SK-N-SH treated with all-trans-retinoic acid at 6 μM for 48 hours (cell line): ENCODE results near the gene CASP7.
A peak's percentile ranks its signal among the peaks of the same experiment; 100 is the strongest.

ENCODE experiments used
- ATAC-seq: fragments of 200-7000 bp; cut with Tn5 transposase; 3 replicates; pipeline ENCODE4 v1.9.1; 2020; ENCODE audit warnings: mild to moderate bottlenecking, moderate library complexity
- BACH2 ChIP-seq: fragments of 250-450 bp; sonication (Bioruptor Pico); IDR thresholded peaks from 2 replicates; pipeline ENCODE4 v1.9.0; 2021; ENCODE audit warnings: mild to moderate bottlenecking, borderline replicate concordance
- CSDC2 ChIP-seq: fragments of 250-450 bp; sonication (Bioruptor Pico); IDR thresholded peaks from 2 replicates; pipeline ENCODE4 v1.5.0; 2020; ENCODE audit warnings: mild to moderate bottlenecking, moderate library complexity
- CSRNP3 ChIP-seq: fragments of 250-450 bp; sonication (Bioruptor Pico); IDR thresholded peaks from 2 replicates; pipeline ENCODE4 v1.5.1; 2021; ENCODE audit warnings: mild to moderate bottlenecking, moderate library complexity
- ESRRG ChIP-seq: fragments of 250-450 bp; sonication (Bioruptor Pico); IDR thresholded peaks from 2 replicates; pipeline ENCODE4 v1.6.1; 2021; ENCODE audit warnings: mild to moderate bottlenecking
- ISL1 ChIP-seq: fragments of 250-450 bp; sonication (Bioruptor Pico); IDR thresholded peaks from 2 replicates; pipeline ENCODE4 v2.1.2; 2022; ENCODE audit warnings: mild to moderate bottlenecking, moderate library complexity
- OSR1 ChIP-seq: fragments of 250-450 bp; sonication (Bioruptor Pico); IDR thresholded peaks from 2 replicates; pipeline ENCODE4 v1.8.0; 2022; ENCODE audit warnings: moderate library complexity, mild to moderate bottlenecking, inconsistent platforms
- PATZ1 ChIP-seq: fragments of 250-450 bp; sonication (Bioruptor Pico); IDR thresholded peaks from 2 replicates; pipeline ENCODE4 v1.8.0; 2020; ENCODE audit warnings: mild to moderate bottlenecking, moderate library complexity, borderline replicate concordance
- POU6F1 ChIP-seq: fragments of 250-450 bp; sonication (Bioruptor Pico); IDR thresholded peaks from 2 replicates; pipeline ENCODE4 v1.8.0; 2021; ENCODE audit warnings: low read depth, mild to moderate bottlenecking, moderate library complexity, borderline replicate concordance
- PPARA ChIP-seq: fragments of 250-450 bp; sonication (Bioruptor Pico); IDR thresholded peaks from 2 replicates; pipeline ENCODE4 v1.5.0; 2020; ENCODE audit warnings: mild to moderate bottlenecking, borderline replicate concordance
- RARB ChIP-seq: fragments of 250-450 bp; sonication (Bioruptor Pico); IDR thresholded peaks from 2 replicates; pipeline ENCODE4 v1.8.0; 2021; ENCODE audit warnings: mild to moderate bottlenecking, moderate library complexity
- SNAI2 ChIP-seq: fragments of 250-450 bp; sonication (Bioruptor Pico); IDR thresholded peaks from 2 replicates; pipeline ENCODE4 v1.5.0; 2020; ENCODE audit warnings: mild to moderate bottlenecking, moderate library complexity
- ZC3H10 ChIP-seq: fragments of 250-450 bp; sonication (Bioruptor Pico); IDR thresholded peaks from 2 replicates; pipeline ENCODE4 v1.5.1; 2021; ENCODE audit warnings: mild to moderate bottlenecking, moderate library complexity
- ZFP3 ChIP-seq: fragments of 250-450 bp; sonication (Bioruptor Pico); IDR thresholded peaks from 2 replicates; pipeline ENCODE4 v1.5.0; 2020; ENCODE audit warnings: mild to moderate bottlenecking, moderate library complexity
- ZFP30 ChIP-seq: fragments of 450-650 bp; formaldehyde crosslinking; IDR thresholded peaks from 2 replicates; pipeline ENCODE4 v1.5.0; 2022; ENCODE audit warnings: mild to moderate bottlenecking, moderate library complexity
- ZNF565 ChIP-seq: fragments of 450-650 bp; formaldehyde crosslinking; conservative IDR thresholded peaks from 2 replicates; pipeline ENCODE4 v1.5.0; 2020; ENCODE audit warnings: low read depth, mild to moderate bottlenecking, moderate library complexity
- ZNF70 ChIP-seq: fragments of 450-650 bp; formaldehyde crosslinking; IDR thresholded peaks from 2 replicates; pipeline ENCODE4 v1.5.0; 2020; ENCODE audit warnings: mild to moderate bottlenecking, moderate library complexity
- ZNF8 ChIP-seq: fragments of 450-650 bp; formaldehyde crosslinking; IDR thresholded peaks from 2 replicates; pipeline ENCODE4 v1.5.0; 2020; ENCODE audit warnings: mild to moderate bottlenecking, moderate library complexity
- TF ChIP-seq, protein P1 (sequence below): fragments of 250-450 bp; sonication (Bioruptor Pico); IDR thresholded peaks from 2 replicates; pipeline ENCODE4 v1.5.0; 2020; ENCODE audit warnings: mild to moderate bottlenecking, moderate library complexity

The CASP7 gene

DNA sequence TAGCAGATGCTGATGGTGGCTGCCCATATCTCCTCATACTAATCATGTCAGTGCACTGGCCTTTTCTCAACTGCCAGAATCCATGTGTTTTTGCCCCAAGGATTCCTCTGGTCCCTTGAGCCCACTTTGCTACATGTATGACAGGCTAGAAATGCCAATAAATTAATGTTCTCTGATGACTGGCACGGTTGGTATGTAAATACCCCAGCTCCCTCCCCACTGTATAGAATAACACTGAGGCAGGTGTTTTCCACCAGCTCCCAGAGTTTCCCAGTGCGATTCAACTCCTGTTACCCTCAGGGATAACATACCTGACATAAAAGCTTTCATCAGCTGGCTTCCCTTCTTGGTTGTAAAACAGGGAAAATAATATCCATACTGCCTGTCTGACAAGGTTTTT, 62.8 kb downstream of the CASP7 start (continued):
- no peak for TF ChIP-seq ZNF565 (CRISPR knock-in tag)
- TF ChIP-seq, all 23 proteins: peak for 0

- no peak for ATAC-seq
- TF ChIP-seq POU6F1 (CRISPR knock-in tag) = no peak
Observed at GRCh38 chr10:113743594-113743993, 63.9 kb downstream of the CASP7 start.

DNA sequence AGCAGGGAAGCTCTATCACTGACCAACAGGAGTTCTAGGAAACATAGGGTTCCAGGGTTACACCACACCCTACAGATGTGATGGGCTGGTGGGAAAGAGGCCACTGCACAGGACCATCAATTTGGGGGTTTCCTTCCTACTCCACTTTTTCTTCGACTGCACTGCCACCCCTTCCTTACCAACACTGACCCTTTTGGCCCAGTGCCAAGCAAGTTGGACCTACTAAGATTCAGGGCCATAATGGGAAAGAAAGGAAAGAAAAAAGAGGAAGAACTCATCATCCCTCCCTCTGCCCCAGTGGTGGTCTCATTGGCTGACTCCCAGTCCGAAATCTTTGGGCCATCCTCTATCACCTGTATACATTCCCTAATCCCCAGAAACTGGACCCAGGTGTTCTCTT, 65.7 kb downstream of the CASP7 start:
- ATAC-seq = no peak
- no peak for TF ChIP-seq ZFP3 (CRISPR knock-in tag)
- TF ChIP-seq, protein P1, sequence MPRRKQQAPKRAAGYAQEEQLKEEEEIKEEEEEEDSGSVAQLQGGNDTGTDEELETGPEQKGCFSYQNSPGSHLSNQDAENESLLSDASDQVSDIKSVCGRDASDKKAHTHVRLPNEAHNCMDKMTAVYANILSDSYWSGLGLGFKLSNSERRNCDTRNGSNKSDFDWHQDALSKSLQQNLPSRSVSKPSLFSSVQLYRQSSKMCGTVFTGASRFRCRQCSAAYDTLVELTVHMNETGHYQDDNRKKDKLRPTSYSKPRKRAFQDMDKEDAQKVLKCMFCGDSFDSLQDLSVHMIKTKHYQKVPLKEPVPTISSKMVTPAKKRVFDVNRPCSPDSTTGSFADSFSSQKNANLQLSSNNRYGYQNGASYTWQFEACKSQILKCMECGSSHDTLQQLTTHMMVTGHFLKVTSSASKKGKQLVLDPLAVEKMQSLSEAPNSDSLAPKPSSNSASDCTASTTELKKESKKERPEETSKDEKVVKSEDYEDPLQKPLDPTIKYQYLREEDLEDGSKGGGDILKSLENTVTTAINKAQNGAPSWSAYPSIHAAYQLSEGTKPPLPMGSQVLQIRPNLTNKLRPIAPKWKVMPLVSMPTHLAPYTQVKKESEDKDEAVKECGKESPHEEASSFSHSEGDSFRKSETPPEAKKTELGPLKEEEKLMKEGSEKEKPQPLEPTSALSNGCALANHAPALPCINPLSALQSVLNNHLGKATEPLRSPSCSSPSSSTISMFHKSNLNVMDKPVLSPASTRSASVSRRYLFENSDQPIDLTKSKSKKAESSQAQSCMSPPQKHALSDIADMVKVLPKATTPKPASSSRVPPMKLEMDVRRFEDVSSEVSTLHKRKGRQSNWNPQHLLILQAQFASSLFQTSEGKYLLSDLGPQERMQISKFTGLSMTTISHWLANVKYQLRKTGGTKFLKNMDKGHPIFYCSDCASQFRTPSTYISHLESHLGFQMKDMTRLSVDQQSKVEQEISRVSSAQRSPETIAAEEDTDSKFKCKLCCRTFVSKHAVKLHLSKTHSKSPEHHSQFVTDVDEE (CRISPR knock-in tag) = no peak
- no peak for TF ChIP-seq ZNF8 (CRISPR knock-in tag)
- TF ChIP-seq SNAI2 (CRISPR knock-in tag) = no peak
- TF ChIP-seq OSR1 = no peak
- TF ChIP-seq PPARA = no peak
- TF ChIP-seq PATZ1 (CRISPR knock-in tag) = no peak
- TF ChIP-seq BACH2 (CRISPR knock-in tag) = no peak
- no peak for TF ChIP-seq ISL1 (CRISPR knock-in tag)
- no peak for TF ChIP-seq POU6F1 (CRISPR knock-in tag)
- TF ChIP-seq ZC3H10 (CRISPR knock-in tag) = no peak
- no peak for TF ChIP-seq CSDC2
- TF ChIP-seq ZFP30 (CRISPR knock-in tag) = no peak
- no peak for TF ChIP-seq ZNF70 (CRISPR knock-in tag)
- no peak for TF ChIP-seq ESRRG (CRISPR knock-in tag)
- no peak for TF ChIP-seq CSRNP3

DNA sequence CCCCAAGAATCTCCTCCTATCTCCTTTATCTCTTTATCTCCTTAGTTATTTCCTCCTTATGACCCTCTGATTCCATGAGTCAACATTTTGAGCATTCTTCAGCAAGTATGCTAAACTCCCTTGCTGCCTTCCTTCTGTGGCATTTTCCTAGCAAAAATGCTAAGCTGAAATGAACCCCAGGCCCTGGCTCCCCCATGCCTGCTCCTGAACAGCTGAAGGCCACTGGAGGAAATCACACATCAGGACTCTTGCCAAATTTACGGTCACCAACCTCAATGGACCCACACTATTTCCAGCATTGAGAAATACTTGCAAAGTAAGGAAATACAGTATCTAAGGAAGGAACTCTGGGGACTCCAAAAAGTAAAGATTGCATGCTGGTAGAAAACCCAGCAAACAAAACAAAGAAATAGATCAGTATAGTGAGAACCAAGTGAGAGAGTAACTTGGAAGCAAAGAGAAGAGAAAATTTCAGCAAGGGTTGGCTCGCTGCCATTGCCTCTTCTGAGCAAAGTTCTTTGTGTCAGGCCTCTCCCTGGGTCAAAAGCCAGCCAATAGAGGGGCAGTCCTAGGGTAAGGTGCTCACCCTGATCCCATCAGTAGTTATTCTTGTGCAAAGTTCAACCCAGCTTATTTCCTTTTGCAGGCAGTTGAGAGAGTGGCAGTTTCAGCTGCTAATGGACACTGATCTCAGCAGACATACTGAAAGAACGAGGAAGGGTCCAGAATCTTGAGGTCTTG, 66.7 kb downstream of the CASP7 start:
- no peak for TF ChIP-seq RARB (CRISPR knock-in tag)

More for the DNA sequence above, 66.7 kb downstream of the CASP7 start:
- ATAC-seq = peak; percentile 89
